Right lobe of liver (tissue), 4 donors: ENCODE results near the gene CABP2.

Experiments used
- CTCF ChIP-seq, 4 donors: fragments of 200-600 bp in 3 of 4; fragments of 450-650 bp in 1 of 4; IDR thresholded peaks; one replicate each; pipeline versions ENCODE4 v1.5.1 to v1.8.0; 2016 to 2022; ENCODE audit warnings: antibody characterized with exemption in 4 of 4, mild to moderate bottlenecking in 2 of 4
- POLR2A ChIP-seq: fragments of 450-650 bp; IDR thresholded peaks from one replicate; pipeline ENCODE4 v1.6.1; 2017; ENCODE audit warnings: antibody characterized with exemption, mild to moderate bottlenecking
- donor health status: DM: no; HTN: no; CAD: no.
- donor health status: DM: no; HTN: no; CAD: no.
- donor health status: DM: no; HTN: yes; CAD: no.

GRCh38 chr11:67572305-67572704 lies 49.1 kb upstream of the CABP2 start:
- TF ChIP-seq POLR2A (no peak), CTCF (IDR thresholded peaks at IDR 0.05) (no peak)
